Testis (tissue), 3 donors: ENCODE data around the gene MAPK12. TPM values are rescaled to one million over a fixed set of nuclear protein-coding genes. Genes with fewer than 3 reads are reported as not detected.

Experiments used
- DNase-seq: peaks from one replicate; pipeline ENCODE4 v3.0.0-alpha.2; 2019
- H3K27ac ChIP-seq, 2 donors: fragments of 200-600 bp; sonication (generic); one replicate each; pipeline ENCODE4 v1.5.1; 2019
- H3K27me3 ChIP-seq: fragments of 200-600 bp; sonication (generic); one replicate; pipeline ENCODE4 v1.5.1; 2019
- H3K36me3 ChIP-seq: fragments of 200-600 bp; sonication (generic); one replicate; pipeline ENCODE4 v1.5.1; 2017; ENCODE audit warnings: low read depth; ENCODE audit errors: missing control alignments
- H3K4me1 ChIP-seq: fragments of 200-600 bp; sonication (generic); one replicate; pipeline ENCODE4 v1.5.1; 2019
- H3K4me3 ChIP-seq, 2 donors: fragments of 200-600 bp; sonication (generic); one replicate each; pipeline ENCODE4 v1.5.1; 2017 to 2019
- H3K9me3 ChIP-seq: fragments of 200-600 bp; sonication (generic); one replicate; pipeline ENCODE4 v1.5.1; 2017
- POLR2A ChIP-seq: fragments of 450-650 bp; IDR thresholded peaks from one replicate; pipeline ENCODE4 v1.6.1; 2017; ENCODE audit warnings: antibody characterized with exemption, mild to moderate bottlenecking, moderate library complexity
- WGBS, 2 donors: methylation state at CpG; one replicate each; pipeline ENCODE4 v1.1.5; 2018; 5-methylcytosine and 5-hydroxymethylcytosine counted together
- intact Hi-C: fragments of 100-400 bp; cut with DNase I; formaldehyde crosslinking; loops from one replicate; pipeline ENCODE4 v1.15.1; 2023; ENCODE audit warnings: low total_unique reads
- polyA plus RNA-seq: library from polyadenylated mRNA; stranded (reverse); fragments of 350-450 nt; fragmentation: Illumina TruSeq; extraction: RNeasy Lipid Tissue Mini Kit (QIAGEN cat#74804); gene quantifications from one replicate; pipeline ENCODE4 v1.2.3, GENCODE V29; 2014; ENCODE audit warnings: low read depth, low replicate concordance; ENCODE audit not compliant: insufficient read depth
- total RNA-seq, 2 donors: library from RNA; depleted of rRNA; stranded (reverse); fragments of >200 nt; gene quantifications; one replicate each; pipeline ENCODE4 v1.2.3, GENCODE V29; 2016
- TF ChIP-seq, protein P1 (sequence below), 3 experiments: fragments of 450-650 bp in 2 of 3; fragments of 200-600 bp in 1 of 3; sonication (generic) in 1 of 3; IDR thresholded peaks; one replicate each; pipeline ENCODE4 v1.5.1; 2016 to 2019; ENCODE audit warnings: antibody characterized with exemption in 3 of 3, mild to moderate bottlenecking in 2 of 3, moderate library complexity in 1 of 3

Gene MAPK12
- total and polyA plus RNA-seq, 3 donors from 2014 or later, result 9.1 to 25.1 (median 22.3) TPM

DNA sequence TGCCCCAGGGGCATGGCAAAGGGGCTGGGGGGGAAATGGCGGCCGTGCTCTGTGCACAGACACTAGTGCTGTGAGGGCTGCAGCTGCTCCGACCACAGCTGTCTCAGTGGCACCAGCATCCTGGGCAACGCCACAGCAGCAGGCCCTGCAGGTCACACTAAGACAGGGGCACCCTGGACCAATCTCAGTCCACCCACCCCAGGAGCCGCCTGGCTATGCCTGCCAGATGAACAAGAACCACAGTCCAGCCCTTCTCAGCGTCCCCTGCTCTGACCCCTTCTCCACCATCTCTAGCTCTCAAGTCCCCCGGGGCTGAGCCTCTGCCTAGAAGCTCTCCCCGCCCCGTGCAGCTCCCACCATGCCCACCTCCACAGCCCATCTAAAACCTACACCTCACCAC, 33.1 kb downstream of the MAPK12 start:
- Histone ChIP-seq H3K4me3 (no peak overlapping the region), H3K27me3 (no peaks in the 10 kb centered on the region), H3K9me3 (no peaks in the 10 kb centered on the region), H3K4me1 (no peaks in the 10 kb centered on the region), H3K27ac (no peak overlapping the region), H3K36me3 (no peaks in the 10 kb centered on the region)
- TF ChIP-seq, protein P1, sequence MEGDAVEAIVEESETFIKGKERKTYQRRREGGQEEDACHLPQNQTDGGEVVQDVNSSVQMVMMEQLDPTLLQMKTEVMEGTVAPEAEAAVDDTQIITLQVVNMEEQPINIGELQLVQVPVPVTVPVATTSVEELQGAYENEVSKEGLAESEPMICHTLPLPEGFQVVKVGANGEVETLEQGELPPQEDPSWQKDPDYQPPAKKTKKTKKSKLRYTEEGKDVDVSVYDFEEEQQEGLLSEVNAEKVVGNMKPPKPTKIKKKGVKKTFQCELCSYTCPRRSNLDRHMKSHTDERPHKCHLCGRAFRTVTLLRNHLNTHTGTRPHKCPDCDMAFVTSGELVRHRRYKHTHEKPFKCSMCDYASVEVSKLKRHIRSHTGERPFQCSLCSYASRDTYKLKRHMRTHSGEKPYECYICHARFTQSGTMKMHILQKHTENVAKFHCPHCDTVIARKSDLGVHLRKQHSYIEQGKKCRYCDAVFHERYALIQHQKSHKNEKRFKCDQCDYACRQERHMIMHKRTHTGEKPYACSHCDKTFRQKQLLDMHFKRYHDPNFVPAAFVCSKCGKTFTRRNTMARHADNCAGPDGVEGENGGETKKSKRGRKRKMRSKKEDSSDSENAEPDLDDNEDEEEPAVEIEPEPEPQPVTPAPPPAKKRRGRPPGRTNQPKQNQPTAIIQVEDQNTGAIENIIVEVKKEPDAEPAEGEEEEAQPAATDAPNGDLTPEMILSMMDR (IDR thresholded peaks at IDR 0.05), result no peak
- no peak for TF ChIP-seq POLR2A
- 92 to 94% methylated on average over 7 to 9 of the region's 9 CpGs for WGBS, 2 donors
- intact Hi-C loops, result no loop called here
- no peak for DNase-seq

DNA sequence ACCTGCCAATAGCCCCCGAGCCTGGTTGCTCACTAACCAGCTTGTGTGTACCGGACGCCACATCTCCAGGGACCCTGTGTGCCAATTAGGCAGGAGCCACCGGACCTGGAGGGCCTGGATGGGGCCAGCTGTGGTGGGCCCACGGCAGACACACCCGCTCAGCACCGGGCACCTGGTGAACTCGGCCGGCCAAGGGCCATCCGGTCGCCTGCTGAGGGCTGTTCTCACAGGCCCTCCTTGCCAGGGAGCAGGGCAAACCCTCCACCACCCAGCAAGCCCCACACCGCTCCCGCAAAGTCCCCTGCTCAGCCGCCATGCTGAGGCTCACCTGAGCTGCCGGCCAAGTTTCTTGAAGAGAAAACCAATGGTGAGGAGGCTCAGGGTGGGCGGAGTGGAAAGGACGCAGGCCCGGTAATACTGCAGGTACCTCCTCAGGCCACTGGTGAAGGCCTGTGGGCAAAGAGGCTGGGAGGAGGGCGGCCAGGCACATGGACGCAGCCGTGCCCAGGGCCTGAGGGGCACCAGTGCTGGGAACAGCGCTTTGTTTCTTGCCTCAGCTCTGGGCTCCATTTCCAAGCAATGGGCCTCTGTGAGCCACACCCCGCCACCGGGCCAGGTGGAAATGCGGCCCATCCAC, 33.8 kb downstream of the MAPK12 start:
- Histone ChIP-seq H3K27me3 (no peaks in the 10 kb centered on the region), H3K4me3 (no peak overlapping the region), H3K4me1 (no peaks in the 10 kb centered on the region), H3K27ac (no peak overlapping the region), H3K9me3 (no peaks in the 10 kb centered on the region), H3K36me3 (no peaks in the 10 kb centered on the region)
- WGBS, 2 donors, result 88 to 90% methylated on average over 17 to 25 of the region's 25 CpGs
- no peak for TF ChIP-seq POLR2A
- TF ChIP-seq, protein P1 (IDR thresholded peaks at IDR 0.05), result no peak
- no peak for DNase-seq
- intact Hi-C loops, result no loop called here

DNA sequence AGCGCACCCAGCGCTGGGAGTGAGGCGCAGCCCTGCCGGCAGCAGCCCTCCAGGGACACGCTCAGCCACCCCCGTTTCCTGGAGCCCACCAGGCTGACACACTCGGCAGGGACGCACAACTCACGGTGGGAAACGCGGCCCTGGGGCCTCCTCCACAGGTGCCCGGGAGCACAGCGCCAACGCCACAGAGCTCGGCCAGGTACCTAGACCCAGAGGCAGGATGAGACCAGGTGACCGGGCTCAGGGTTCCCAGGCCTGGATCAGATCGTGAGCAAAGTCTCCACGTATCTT, 34.7 kb downstream of the MAPK12 start:
- Histone ChIP-seq H3K27me3 (no peaks in the 10 kb centered on the region), H3K27ac (no peak overlapping the region), H3K4me1 (no peaks in the 10 kb centered on the region), H3K4me3 (no peak overlapping the region), H3K36me3 (no peaks in the 10 kb centered on the region), H3K9me3 (no peaks in the 10 kb centered on the region)
- no peak for DNase-seq
- intact Hi-C loops, result no loop called here
- WGBS, 2 donors, result 80 to 93% methylated on average over 1 to 15 of the region's 18 CpGs
- TF ChIP-seq POLR2A, result no peak
- TF ChIP-seq, protein P1 (IDR thresholded peaks at IDR 0.05), result no peak

DNA sequence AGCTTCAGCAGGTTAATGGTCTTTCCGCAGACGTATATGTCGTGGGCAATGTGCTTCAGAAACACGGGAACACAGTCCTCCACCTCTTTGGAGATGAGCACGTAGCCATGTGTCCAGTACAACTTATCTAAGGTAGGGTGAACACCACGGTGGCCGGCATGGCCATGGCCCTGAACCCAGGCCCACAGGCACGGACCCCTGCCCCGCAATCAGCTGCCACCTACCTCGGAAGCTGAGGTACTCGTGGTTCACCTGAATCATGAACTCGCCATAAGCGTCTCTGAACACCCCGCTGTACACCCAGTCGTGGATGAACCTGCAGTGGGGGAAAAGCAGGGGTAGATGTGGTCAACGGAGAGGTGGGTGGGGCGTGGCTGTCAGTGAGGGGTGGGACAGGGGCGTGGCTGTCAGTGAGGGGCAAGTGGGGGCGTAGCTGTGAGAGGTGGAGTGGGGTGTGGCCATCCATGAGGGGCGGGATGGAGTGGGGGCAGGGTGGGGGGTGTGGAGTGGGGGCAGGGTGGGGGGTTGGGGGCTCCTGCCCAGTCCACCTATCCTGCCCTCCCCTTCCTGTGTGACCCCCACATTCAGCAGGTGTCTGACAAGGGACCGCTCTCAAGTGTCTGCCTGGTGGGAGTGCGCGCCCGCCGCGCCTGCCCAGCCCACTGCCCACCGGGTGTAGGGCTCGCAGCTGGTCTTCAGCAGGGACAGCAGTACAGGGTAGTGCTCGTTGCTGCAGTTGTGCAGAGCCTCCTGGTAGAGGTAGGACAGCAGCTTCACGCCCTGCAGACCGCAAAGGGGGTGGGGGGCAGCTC, 35.2 kb downstream of the MAPK12 start:
- H3K4me3 ChIP-seq, result no peak overlapping the region
- no peaks in the 10 kb centered on the region for H3K9me3 ChIP-seq
- 90 to 97% methylated on average over 18 to 31 of the region's 31 CpGs for WGBS, 2 donors
- intact Hi-C loops, result no loop called here
- H3K27ac ChIP-seq, result no peak overlapping the region
- no peaks in the 10 kb centered on the region for H3K4me1 ChIP-seq
- H3K27me3 ChIP-seq, result no peaks in the 10 kb centered on the region
- no peak for TF ChIP-seq POLR2A
- TF ChIP-seq, protein P1 (IDR thresholded peaks at IDR 0.05), result no peak
- H3K36me3 ChIP-seq, result no peaks in the 10 kb centered on the region
- no peak for DNase-seq
